HepG2 (cell line): ENCODE measurements around the gene GABRB1. TPM values are rescaled to one million over a fixed set of nuclear protein-coding genes. Genes with fewer than 3 reads are reported as not detected.

Experiments
- ATAC-seq: fragments of 200-7000 bp; cut with Tn5 transposase; 3 replicates; pipeline ENCODE4 v1.9.1; 2020; ENCODE audit warnings: mild to moderate bottlenecking, moderate library complexity
- BruUV-seq: library from RNA; stranded (reverse); fragments of 400-500 nt; replicated peaks from 2 replicates; lab custom pipeline; 2021; lab: Mats Ljungman, UMichigan
- CTCF ChIA-PET: fragments of 300-600 bp; formaldehyde crosslinking; extraction: SDS; loops from one replicate; lab custom pipeline; 2021; ENCODE audit warnings: low total read pairs, inconsistent platforms, low intra/inter-chr PET ratio; lab: Yijun Ruan, JAX
- POLR2A ChIA-PET: fragments of 350-600 bp; sonication (Branson Sonifier 250); formaldehyde crosslinking; loops from one replicate; lab custom pipeline; 2020; ENCODE audit warnings: antibody characterized with exemption, inconsistent platforms; lab: Yijun Ruan, JAX
- DNase-seq: peaks from one replicate; pipeline ENCODE4 v3.0.0-alpha.2; 2015; ENCODE audit warnings: low spot score
- FAIRE-seq: peaks from 3 replicates; lab custom pipeline; 2011; peaks lifted over from hg19 to GRCh38; lab: Jason Lieb, UNC
- H2AFZ ChIP-seq: one replicate; pipeline ENCODE4 v1.6.1; 2011; ENCODE audit warnings: low read length, inconsistent platforms
- H3K27ac ChIP-seq: fragments of 300-600 bp; 3 replicates; pipeline ENCODE4 v1.8.0; 2011; ENCODE audit warnings: mixed run types, mild to moderate bottlenecking, mixed read lengths, low read length, inconsistent platforms; ENCODE audit not compliant: insufficient read depth; ENCODE audit errors: extremely low read length
- H3K27me3 ChIP-seq, 2 experiments: fragments of 200-600 bp in 1 of 2; 2 replicates in 1 of 2; 3 replicates in 1 of 2; pipeline versions ENCODE4 v1.6.0 to v1.8.0; 2011; ENCODE audit warnings: low read length in 2 of 2, mild to moderate bottlenecking in 2 of 2, moderate library complexity in 2 of 2, inconsistent platforms in 1 of 2; ENCODE audit not compliant: insufficient read depth in 2 of 2, control insufficient read depth in 1 of 2
- H3K36me3 ChIP-seq, 2 experiments: fragments of 200-600 bp in 1 of 2; replicated peaks in 1 of 2; 2 replicates in 1 of 2; 3 replicates in 1 of 2; pipeline versions ENCODE4 v1.5.1 to v1.8.0; 2011; ENCODE audit warnings: low read length in 2 of 2, inconsistent platforms in 1 of 2; ENCODE audit not compliant: insufficient read depth in 2 of 2, control insufficient read depth in 1 of 2
- H3K4me1 ChIP-seq: 2 replicates; pipeline ENCODE4 v1.5.1; 2012; ENCODE audit warnings: low read length, inconsistent platforms; ENCODE audit not compliant: insufficient read depth
- H3K4me2 ChIP-seq: 2 replicates; pipeline ENCODE4 v1.6.0; 2011; ENCODE audit warnings: low read depth, low read length, inconsistent platforms
- H3K4me3 ChIP-seq, 3 experiments: fragments of 200-600 bp in 1 of 3; sonication (generic), shearing (Covaris generic) in 1 of 3; replicated peaks in 1 of 3; 2 replicates each; pipeline ENCODE4 v1.5.1; 2011 to 2016; ENCODE audit warnings: low read length in 3 of 3, inconsistent platforms in 2 of 3, low read depth in 2 of 3, mild to moderate bottlenecking in 2 of 3, control low read depth in 1 of 3, mixed read lengths in 1 of 3; ENCODE audit not compliant: insufficient read depth in 1 of 3
- H3K79me2 ChIP-seq: one replicate; pipeline ENCODE4 v1.6.1; 2011; ENCODE audit warnings: low read length, inconsistent platforms; ENCODE audit not compliant: insufficient read depth
- H3K9ac ChIP-seq: 2 replicates; pipeline ENCODE4 v1.6.0; 2011; ENCODE audit warnings: mild to moderate bottlenecking, low read depth, low read length, inconsistent platforms; ENCODE audit not compliant: insufficient read depth
- H3K9me3 ChIP-seq: 2 replicates; pipeline ENCODE4 v1.5.1; 2012; ENCODE audit warnings: mild to moderate bottlenecking, low read length
- H4K20me1 ChIP-seq: 2 replicates; pipeline ENCODE4 v1.6.0; 2011; ENCODE audit warnings: inconsistent platforms, mild to moderate bottlenecking, low read length, moderate library complexity; ENCODE audit not compliant: insufficient read depth
- ARID5B ChIP-seq: IDR thresholded peaks from 2 replicates; pipeline ENCODE4 v1.4.0; 2020; ENCODE audit warnings: mild to moderate bottlenecking, missing genetic modification reagents
- MAFK ChIP-seq, 2 experiments: IDR thresholded peaks in 1 of 2; conservative IDR thresholded peaks in 1 of 2; 2 replicates each; pipeline ENCODE4 v1.6.1; 2011; ENCODE audit warnings: improper control_type of control experiment in 2 of 2, low read length in 2 of 2
- RFXANK ChIP-seq: IDR thresholded peaks from 2 replicates; pipeline ENCODE4 v1.6.1; 2016
- SMAD3 ChIP-seq: sonication (generic); formaldehyde crosslinking; IDR thresholded peaks from 2 replicates; pipeline ENCODE4 v1.4.0; 2020; ENCODE audit warnings: missing genetic modification reagents
- SP4 ChIP-seq: sonication (generic); formaldehyde crosslinking; IDR thresholded peaks from 2 replicates; pipeline ENCODE4 v1.8.1; 2023; ENCODE audit warnings: mild to moderate bottlenecking, missing genetic modification reagents
- THAP11 ChIP-seq: IDR thresholded peaks from 2 replicates; pipeline ENCODE4 v1.6.1; 2016; ENCODE audit warnings: missing biosample characterization, missing genetic modification reagents
- ZNF674 ChIP-seq: sonication (generic); formaldehyde crosslinking; IDR thresholded peaks from 2 replicates; pipeline ENCODE4 v1.5.0; 2020; ENCODE audit warnings: low read depth, mild to moderate bottlenecking, missing genetic modification reagents
- WGBS: methylation state at CpG from one replicate; pipeline ENCODE4 v1.1.6; 2017; ENCODE audit warnings: low lambda C conversion rate; 5-methylcytosine and 5-hydroxymethylcytosine counted together
- in situ Hi-C: cut with HindIII; loops from 2 replicates; pipeline ENCODE4 v1.10.0; 2017; ENCODE audit warnings: low pct_unique_long_range_greater_than_20kb; ENCODE audit not compliant: extremely low pct_ligation_motif_present
- intact Hi-C: fragments of 100-400 bp; cut with micrococcal nuclease; formaldehyde crosslinking; loops from one replicate; pipeline ENCODE4 v1.10.0; 2022; ENCODE audit not compliant: unreplicated experiment
- polyA plus RNA-seq, 8 experiments: library from polyadenylated mRNA; depleted of rRNA in 3 of 8; stranded (reverse) in 7 of 8; unstranded in 1 of 8; fragments of >200 nt; fragmentation: Illumina TruSeq in 4 of 8; extraction: Trizol in 4 of 8; gene quantifications; 2 replicates each; pipeline versions ENCODE4 v1.2.1 to v1.2.3, GENCODE V29; 2011 to 2016; ENCODE audit warnings: low read depth in 4 of 8, missing spikeins in 1 of 8, mixed read lengths in 1 of 8; ENCODE audit not compliant: insufficient read depth in 1 of 8
- total RNA-seq, 5 experiments: library from RNA; depleted of rRNA; stranded (reverse); fragments of >200 nt; fragmentation: Illumina TruSeq; extraction: Trizol; gene quantifications; 2 replicates each; pipeline ENCODE4 v1.2.3, GENCODE V29; 2016; ENCODE audit warnings: low read depth in 1 of 5
- TF ChIP-seq, protein P1 (sequence below): sonication (generic); formaldehyde crosslinking; IDR thresholded peaks from 2 replicates; pipeline ENCODE4 v1.4.0; 2020; ENCODE audit warnings: missing genetic modification reagents
- TF ChIP-seq, protein P2 (sequence below): IDR thresholded peaks from 2 replicates; pipeline ENCODE4 v1.6.1; 2018; ENCODE audit warnings: missing genetic modification reagents

GABRB1 gene
- total and polyA plus RNA-seq, 2 of the 13 experiments (the other 11 are each of a cell fraction or from before 2014, with no cell fraction given): not detected

- TF ChIP-seq, protein P1, sequence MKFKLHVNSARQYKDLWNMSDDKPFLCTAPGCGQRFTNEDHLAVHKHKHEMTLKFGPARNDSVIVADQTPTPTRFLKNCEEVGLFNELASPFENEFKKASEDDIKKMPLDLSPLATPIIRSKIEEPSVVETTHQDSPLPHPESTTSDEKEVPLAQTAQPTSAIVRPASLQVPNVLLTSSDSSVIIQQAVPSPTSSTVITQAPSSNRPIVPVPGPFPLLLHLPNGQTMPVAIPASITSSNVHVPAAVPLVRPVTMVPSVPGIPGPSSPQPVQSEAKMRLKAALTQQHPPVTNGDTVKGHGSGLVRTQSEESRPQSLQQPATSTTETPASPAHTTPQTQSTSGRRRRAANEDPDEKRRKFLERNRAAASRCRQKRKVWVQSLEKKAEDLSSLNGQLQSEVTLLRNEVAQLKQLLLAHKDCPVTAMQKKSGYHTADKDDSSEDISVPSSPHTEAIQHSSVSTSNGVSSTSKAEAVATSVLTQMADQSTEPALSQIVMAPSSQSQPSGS (CRISPR knock-in tag): no peak
Observed at GRCh38 chr4:47073647-47074046, 42.3 kb downstream of the GABRB1 start (continued).

- Histone ChIP-seq H3K4me3 (no peak overlapping the region), H3K79me2 (no peaks in the 10 kb centered on the region), H3K4me2 (no peak overlapping the region), H3K27ac (no peak overlapping the region), H3K9ac (no peak overlapping the region), H3K9me3 (no peaks in the 10 kb centered on the region), H4K20me1 (no peaks in the 10 kb centered on the region), H3K36me3 (no peaks in the 10 kb centered on the region), H2AFZ (no peak overlapping the region), H3K4me1 (no peaks in the 10 kb centered on the region), H3K27me3 (no peaks in the 10 kb centered on the region)
- ATAC-seq (no peak), FAIRE-seq (no peak), DNase-seq (no peak)
- ChIA-PET POLR2A (no interaction called here), CTCF (no interaction called here)
- no TSS peak for BruUV-seq
- intact Hi-C loops (no loop called here), in situ Hi-C loops (no loop called here)
- no peak for TF ChIP-seq MAFK (conservative IDR thresholded peaks at IDR 0.05 in 1 of 2, IDR thresholded peaks at IDR 0.05 in 1 of 2; ENCODE audit: low read length in 2 of 2)
Observed at GRCh38 chr4:47074816-47075215, 43.4 kb downstream of the GABRB1 start.

- Histone ChIP-seq H3K79me2 (no peaks in the 10 kb centered on the region), H3K4me2 (no peak overlapping the region), H3K27me3 (no peaks in the 10 kb centered on the region), H3K4me1 (no peaks in the 10 kb centered on the region), H3K36me3 (no peaks in the 10 kb centered on the region), H2AFZ (no peak overlapping the region), H3K27ac (no peak overlapping the region), H3K9me3 (no peaks in the 10 kb centered on the region), H3K9ac (no peak overlapping the region), H3K4me3 (no peak overlapping the region), H4K20me1 (no peaks in the 10 kb centered on the region)
- ChIA-PET CTCF (no interaction called here), POLR2A (no interaction called here)
- ATAC-seq: no peak
- no peak for FAIRE-seq
- in situ Hi-C loops: no loop called here
- 89% methylated on average over 2 of the region's 2 CpGs for WGBS
- no peak for DNase-seq
- BruUV-seq: no TSS peak
- intact Hi-C loops: no loop called here
- TF ChIP-seq, protein P2, sequence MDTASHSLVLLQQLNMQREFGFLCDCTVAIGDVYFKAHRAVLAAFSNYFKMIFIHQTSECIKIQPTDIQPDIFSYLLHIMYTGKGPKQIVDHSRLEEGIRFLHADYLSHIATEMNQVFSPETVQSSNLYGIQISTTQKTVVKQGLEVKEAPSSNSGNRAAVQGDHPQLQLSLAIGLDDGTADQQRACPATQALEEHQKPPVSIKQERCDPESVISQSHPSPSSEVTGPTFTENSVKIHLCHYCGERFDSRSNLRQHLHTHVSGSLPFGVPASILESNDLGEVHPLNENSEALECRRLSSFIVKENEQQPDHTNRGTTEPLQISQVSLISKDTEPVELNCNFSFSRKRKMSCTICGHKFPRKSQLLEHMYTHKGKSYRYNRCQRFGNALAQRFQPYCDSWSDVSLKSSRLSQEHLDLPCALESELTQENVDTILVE: no peak
- TF ChIP-seq ARID5B (CRISPR knock-in tag) (no peak), RFXANK (CRISPR knock-in tag) (no peak), SP4 (CRISPR knock-in tag) (no peak), SMAD3 (no peak), ZNF674 (CRISPR knock-in tag) (no peak), THAP11 (CRISPR knock-in tag) (no peak)
Observed at GRCh38 chr4:47075262-47075661, 43.9 kb downstream of the GABRB1 start.
